Measurements from ENCODE around the gene PAIP2B.

- TF ChIP-seq, protein P1, sequence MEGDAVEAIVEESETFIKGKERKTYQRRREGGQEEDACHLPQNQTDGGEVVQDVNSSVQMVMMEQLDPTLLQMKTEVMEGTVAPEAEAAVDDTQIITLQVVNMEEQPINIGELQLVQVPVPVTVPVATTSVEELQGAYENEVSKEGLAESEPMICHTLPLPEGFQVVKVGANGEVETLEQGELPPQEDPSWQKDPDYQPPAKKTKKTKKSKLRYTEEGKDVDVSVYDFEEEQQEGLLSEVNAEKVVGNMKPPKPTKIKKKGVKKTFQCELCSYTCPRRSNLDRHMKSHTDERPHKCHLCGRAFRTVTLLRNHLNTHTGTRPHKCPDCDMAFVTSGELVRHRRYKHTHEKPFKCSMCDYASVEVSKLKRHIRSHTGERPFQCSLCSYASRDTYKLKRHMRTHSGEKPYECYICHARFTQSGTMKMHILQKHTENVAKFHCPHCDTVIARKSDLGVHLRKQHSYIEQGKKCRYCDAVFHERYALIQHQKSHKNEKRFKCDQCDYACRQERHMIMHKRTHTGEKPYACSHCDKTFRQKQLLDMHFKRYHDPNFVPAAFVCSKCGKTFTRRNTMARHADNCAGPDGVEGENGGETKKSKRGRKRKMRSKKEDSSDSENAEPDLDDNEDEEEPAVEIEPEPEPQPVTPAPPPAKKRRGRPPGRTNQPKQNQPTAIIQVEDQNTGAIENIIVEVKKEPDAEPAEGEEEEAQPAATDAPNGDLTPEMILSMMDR (conservative IDR thresholded peaks at IDR 0.05; ENCODE audit: low read length): no peak
- no peak for TF ChIP-seq EZH2phosphoT487 (IDR thresholded peaks at IDR 0.05; ENCODE audit: borderline replicate concordance)
Observed at GRCh38 chr2:71226965-71227560, at the start of gene PAIP2B.
